Sigmoid colon (tissue), 4 donors: ENCODE measurements around the gene PRRT1.

Source experiments
- CTCF ChIP-seq, 4 experiments: fragments of 450-650 bp in 3 of 4; fragments of 200-600 bp in 1 of 4; IDR thresholded peaks; one replicate each; pipeline ENCODE4 v1.5.1; 2016 to 2019; ENCODE audit warnings: antibody characterized with exemption in 4 of 4, mild to moderate bottlenecking in 3 of 4, moderate library complexity in 2 of 4
- EP300 ChIP-seq, 4 donors: sonication (generic); formaldehyde crosslinking; IDR thresholded peaks; one replicate each; pipeline ENCODE4 v1.6.1; 2017; ENCODE audit warnings: antibody characterized with exemption in 4 of 4
- POLR2A ChIP-seq, 2 donors: fragments of 450-650 bp; IDR thresholded peaks; one replicate each; pipeline ENCODE4 v1.6.1; 2016; ENCODE audit warnings: antibody characterized with exemption in 2 of 2, mild to moderate bottlenecking in 2 of 2, moderate library complexity in 2 of 2
- POLR2AphosphoS5 ChIP-seq, 4 donors: sonication (generic); formaldehyde crosslinking; IDR thresholded peaks; one replicate each; pipeline ENCODE4 v1.6.1; 2017; ENCODE audit warnings: antibody characterized with exemption in 4 of 4

GRCh38 chr6:32177183-32177787 is 25.5 kb upstream of the PRRT1 start:
- TF ChIP-seq CTCF (IDR thresholded peaks at IDR 0.05) = no peak
- no peak for TF ChIP-seq EP300 (IDR thresholded peaks at IDR 0.05)
- peak; percentile 47 to 55 for TF ChIP-seq POLR2A (IDR thresholded peaks at IDR 0.05)
- TF ChIP-seq POLR2AphosphoS5 (IDR thresholded peaks at IDR 0.05) = peak; percentile 65 to 74 (median 70)
